Lung (tissue), 16 donors: Measurements from ENCODE around the gene OR5B21. TPM values are rescaled to one million over a fixed set of nuclear protein-coding genes. Genes with fewer than 3 reads are reported as not detected.

Experiments used
- ATAC-seq: fragments of 200-7000 bp; cut with Tn5 transposase; one replicate; pipeline ENCODE4 v1.9.1; 2020; ENCODE audit warnings: moderate number of reproducible peaks; ENCODE audit not compliant: insufficient read depth, low FRiP score
- DNase-seq, 3 donors: peaks; one replicate each; pipeline ENCODE4 v3.0.0-alpha.2; 2013 to 2017
- H3K27ac ChIP-seq, 2 donors: one replicate each; pipeline ENCODE4 v1.5.1; 2013; ENCODE audit warnings: mild to moderate bottlenecking in 2 of 2, moderate library complexity in 2 of 2, control low read depth in 1 of 2, inconsistent platforms in 1 of 2, low read depth in 1 of 2, low read length in 1 of 2
- H3K27me3 ChIP-seq, 3 donors: one replicate each; pipeline ENCODE4 v1.5.1; 2013; ENCODE audit warnings: low read length in 2 of 3; ENCODE audit not compliant: control insufficient read depth in 3 of 3, insufficient read depth in 3 of 3
- H3K36me3 ChIP-seq, 4 donors: one replicate each; pipeline ENCODE4 v1.5.1; 2013; ENCODE audit warnings: low read length in 4 of 4, mild to moderate bottlenecking in 1 of 4, moderate library complexity in 1 of 4; ENCODE audit not compliant: control insufficient read depth in 4 of 4, insufficient read depth in 4 of 4
- H3K4me1 ChIP-seq, 5 donors: one replicate each; pipeline ENCODE4 v1.5.1; 2013; ENCODE audit warnings: low read length in 5 of 5, mild to moderate bottlenecking in 2 of 5, moderate library complexity in 1 of 5; ENCODE audit not compliant: control insufficient read depth in 5 of 5, insufficient read depth in 5 of 5
- H3K4me3 ChIP-seq: one replicate; pipeline ENCODE4 v1.5.1; 2013; ENCODE audit warnings: mild to moderate bottlenecking, control low read depth, moderate library complexity
- H3K9ac ChIP-seq, 2 donors: one replicate each; pipeline ENCODE4 v1.5.1; 2013; ENCODE audit warnings: low read length in 2 of 2, control low read depth in 1 of 2; ENCODE audit not compliant: insufficient read depth in 1 of 2
- H3K9me3 ChIP-seq, 4 donors: one replicate each; pipeline ENCODE4 v1.5.1; 2013; ENCODE audit warnings: low read length in 3 of 4, mild to moderate bottlenecking in 1 of 4, moderate library complexity in 1 of 4; ENCODE audit not compliant: control insufficient read depth in 4 of 4, insufficient read depth in 3 of 4
- CTCF ChIP-seq: IDR thresholded peaks from 2 replicates; pipeline ENCODE4 v1.5.1; 2012; ENCODE audit warnings: mild to moderate bottlenecking; ENCODE audit errors: control extremely low read depth, extremely low read depth
- WGBS, 2 donors: extraction: QIAGEN DNeasy Blood & Tissue Kit; methylation state at CpG; one replicate each; pipeline ENCODE4 v1.1.7; 2013; 5-methylcytosine and 5-hydroxymethylcytosine counted together
- long read RNA-seq, 5 donors: transcript quantifications; one replicate each; lab custom pipeline, GENCODE V29; 2026
- polyA plus RNA-seq, 2 donors: library from polyadenylated mRNA; stranded (reverse); fragments of 200-250 nt; gene quantifications; one replicate each; pipeline ENCODE4 v1.2.1, GENCODE V29; 2013
- total RNA-seq, 2 donors: library from RNA; depleted of rRNA in 1 of 2; stranded (reverse); fragments of >200 nt in 1 of 2; gene quantifications; one replicate each; pipeline ENCODE4 v1.2.1, GENCODE V29; 2014 to 2021
- donor health status: control.
- donor health status: control.
- donor health status: Bipolar disorder and iron deficiency.
- donor health status: healthy.
- donor health status: DM: yes; HTN: yes; CAD: no.

Gene OR5B21
- total RNA-seq (under 1 TPM in 1 of 2 donors, not detected in 1; 0.31 TPM), polyA plus RNA-seq (not detected)
- long read RNA-seq, donor 1, result 0 reads
- long read RNA-seq, donor 2, result 0 reads
- long read RNA-seq, donor 3, result 0 reads
- long read RNA-seq, donor 4, result 0 reads
- long read RNA-seq, donor 5, result 0 reads

- ATAC-seq (no peak), DNase-seq (no peak)
- Histone ChIP-seq H3K9ac (no peak within 1 kb of the TSS), H3K4me3 (no peak within 1 kb of the TSS), H3K27ac (no peak within 1 kb of the TSS), H3K9me3 (no peaks in the 10 kb centered on the region), H3K4me1 (no peaks in the 10 kb centered on the region), H3K27me3 (no peaks in the 10 kb centered on the region), H3K36me3 (no peaks in the 10 kb centered on the region)
- no peak for TF ChIP-seq CTCF
- WGBS, 2 donors, result 98 to 100% methylated on average over 1 of the region's 1 CpG
Measured at GRCh38 chr11:58508005-58508404, at the start of gene OR5B21. OR5B21 (minus strand) TSS chr11:58508105; CDS start chr11:58508105, 0 bp downstream.

GRCh38 chr11:58549644-58550043 is 41.7 kb upstream of the OR5B21 start:
- peaks cover 16 to 27% (median 23%) of the 10 kb centered on the region in 4 donors for H3K36me3 ChIP-seq
- no peaks in the 10 kb centered on the region for H3K4me1 ChIP-seq
- H3K9me3 ChIP-seq, result no peaks in the 10 kb centered on the region
- no peak for DNase-seq
- H3K4me3 ChIP-seq, result no peak overlapping the region
- H3K9ac ChIP-seq, result no peak overlapping the region
- no peak for ATAC-seq
- H3K27me3 ChIP-seq, result no peaks in the 10 kb centered on the region
- no peak for TF ChIP-seq CTCF
- 96 to 97% methylated on average over 7 of the region's 7 CpGs for WGBS, 2 donors
- H3K27ac ChIP-seq, result no peak overlapping the region

GRCh38 chr11:58546841-58547240 is 38.9 kb upstream of the OR5B21 start:
- 84 to 100% methylated on average over 1 of the region's 1 CpG for WGBS, 2 donors
- Histone ChIP-seq H3K36me3 (peaks cover 17 to 19% (median 18%) of the 10 kb centered on the region in 4 donors), H3K27ac (no peak overlapping the region), H3K4me3 (no peak overlapping the region), H3K9me3 (no peaks in the 10 kb centered on the region), H3K9ac (no peak overlapping the region), H3K4me1 (no peaks in the 10 kb centered on the region), H3K27me3 (no peaks in the 10 kb centered on the region)
- ATAC-seq, result no peak
- no peak for DNase-seq
- TF ChIP-seq CTCF, result no peak

GRCh38 chr11:58531865-58532341 is 24.0 kb upstream of the OR5B21 start:
- DNase-seq (no peak), ATAC-seq (no peak)
- no peaks in the 10 kb centered on the region for H3K9me3 ChIP-seq
- 92 to 95% methylated on average over 25 of the region's 25 CpGs for WGBS, 2 donors
- H3K27me3 ChIP-seq, result no peaks in the 10 kb centered on the region
- peaks cover 0 to 17% (median 6%) of the 10 kb centered on the region in 4 donors for H3K36me3 ChIP-seq
- H3K9ac ChIP-seq, result no peak overlapping the region
- no peaks in the 10 kb centered on the region for H3K4me1 ChIP-seq
- TF ChIP-seq CTCF, result no peak
- no peak overlapping the region for H3K27ac ChIP-seq
- H3K4me3 ChIP-seq, result no peak overlapping the region
